HEK293 (cell line): ENCODE measurements around the gene CDKN2A.

Experiments
- CTCF ChIA-PET: fragments of 350-600 bp; formaldehyde crosslinking; extraction: SDS; loops from one replicate; lab custom pipeline; 2021; ENCODE audit warnings: antibody characterized with exemption; lab: Yijun Ruan, JAX
- POLR2A ChIA-PET: fragments of 300-600 bp; formaldehyde crosslinking; extraction: SDS; loops from one replicate; lab custom pipeline; 2020; ENCODE audit warnings: antibody characterized with exemption, inconsistent platforms; lab: Yijun Ruan, JAX
- H3K27ac ChIP-seq: fragments of 200-500 bp; sonication (Bioruptor generic); 2 replicates; pipeline ENCODE4 v1.5.1; 2014; ENCODE audit warnings: low read depth, low read length, control low read depth, inconsistent platforms; ENCODE audit errors: extremely low read depth
- H3K36me3 ChIP-seq, 2 experiments: fragments of 200-500 bp in 1 of 2; sonication (Bioruptor generic) in 1 of 2; 1 replicate in 1 of 2; 2 replicates in 1 of 2; pipeline ENCODE4 v1.5.1; 2014 to 2017; ENCODE audit warnings: inconsistent platforms in 2 of 2, low read length in 2 of 2; ENCODE audit not compliant: control insufficient read depth in 2 of 2, insufficient read depth in 1 of 2
- H3K4me1 ChIP-seq: fragments of 200-500 bp; sonication (Bioruptor generic); 2 replicates; pipeline ENCODE4 v1.5.1; 2014; ENCODE audit warnings: mild to moderate bottlenecking, low read length, inconsistent platforms; ENCODE audit not compliant: control insufficient read depth, insufficient read depth
- H3K4me3 ChIP-seq: 2 replicates; pipeline ENCODE4 v1.5.1; 2011; ENCODE audit warnings: low read depth, mild to moderate bottlenecking, control low read depth, low read length, moderate library complexity
- H3K9me3 ChIP-seq: fragments of 200-500 bp; sonication (Bioruptor generic); 2 replicates; pipeline ENCODE4 v1.5.1; 2014; ENCODE audit warnings: low read depth, low read length, inconsistent platforms; ENCODE audit not compliant: control insufficient read depth, insufficient read depth
- EGR2 ChIP-seq: fragments of 450-650 bp; formaldehyde crosslinking; IDR thresholded peaks from 2 replicates; pipeline ENCODE4 v1.5.1; 2016; ENCODE audit warnings: low read depth, missing biosample characterization, missing genetic modification characterization
- KLF8 ChIP-seq: fragments of 450-650 bp; formaldehyde crosslinking; IDR thresholded peaks from 2 replicates; pipeline ENCODE4 v1.5.1; 2016; ENCODE audit warnings: missing biosample characterization, missing genetic modification characterization
- KLF9 ChIP-seq: fragments of 450-650 bp; formaldehyde crosslinking; IDR thresholded peaks from 2 replicates; pipeline ENCODE4 v1.5.1; 2016; ENCODE audit warnings: missing biosample characterization, missing genetic modification characterization, low read depth
- MEIS1 ChIP-seq: sonication (generic); formaldehyde crosslinking; IDR thresholded peaks from 2 replicates; pipeline ENCODE4 v1.8.1; 2022; ENCODE audit warnings: missing genetic modification reagents, mild to moderate bottlenecking, borderline replicate concordance
- SETDB1 ChIP-seq: IDR thresholded peaks from one replicate; pipeline ENCODE4 v1.6.1; 2017; ENCODE audit warnings: mild to moderate bottlenecking, low read length, moderate library complexity, mixed read lengths; ENCODE audit not compliant: insufficient read length
- SP2 ChIP-seq: fragments of 450-650 bp; formaldehyde crosslinking; IDR thresholded peaks from 2 replicates; pipeline ENCODE4 v1.5.1; 2016; ENCODE audit warnings: missing biosample characterization, missing genetic modification characterization
- ZBTB17 ChIP-seq: fragments of 450-650 bp; formaldehyde crosslinking; IDR thresholded peaks from 2 replicates; pipeline ENCODE4 v1.5.1; 2016; ENCODE audit warnings: missing biosample characterization, missing genetic modification characterization
- ZBTB20 ChIP-seq: fragments of 450-650 bp; formaldehyde crosslinking; IDR thresholded peaks from 2 replicates; pipeline ENCODE4 v1.5.1; 2016; ENCODE audit warnings: missing biosample characterization, missing genetic modification characterization
- ZBTB7A ChIP-seq: fragments of 450-650 bp; formaldehyde crosslinking; IDR thresholded peaks from 2 replicates; pipeline ENCODE4 v1.5.1; 2016; ENCODE audit warnings: low read depth, missing biosample characterization, missing genetic modification characterization
- ZFP37 ChIP-seq: fragments of 450-650 bp; formaldehyde crosslinking; IDR thresholded peaks from 2 replicates; pipeline ENCODE4 v1.5.1; 2016; ENCODE audit warnings: missing biosample characterization, missing genetic modification characterization
- ZFP69B ChIP-seq: fragments of 450-650 bp; formaldehyde crosslinking; IDR thresholded peaks from 2 replicates; pipeline ENCODE4 v1.5.1; 2016; ENCODE audit warnings: missing biosample characterization, missing genetic modification characterization
- ZIC2 ChIP-seq: fragments of 450-650 bp; formaldehyde crosslinking; IDR thresholded peaks from 2 replicates; pipeline ENCODE4 v1.5.1; 2016; ENCODE audit warnings: missing biosample characterization, missing genetic modification characterization
- ZNF133 ChIP-seq: fragments of 450-650 bp; formaldehyde crosslinking; IDR thresholded peaks from 2 replicates; pipeline ENCODE4 v1.5.1; 2016; ENCODE audit warnings: missing biosample characterization, missing genetic modification characterization
- ZNF175 ChIP-seq: fragments of 450-650 bp; formaldehyde crosslinking; IDR thresholded peaks from 2 replicates; pipeline ENCODE4 v1.5.1; 2016; ENCODE audit warnings: missing biosample characterization, missing genetic modification characterization
- ZNF266 ChIP-seq: fragments of 450-650 bp; formaldehyde crosslinking; IDR thresholded peaks from 2 replicates; pipeline ENCODE4 v1.5.1; 2016; ENCODE audit warnings: missing biosample characterization, missing genetic modification characterization, low read depth
- ZNF335 ChIP-seq: fragments of 450-650 bp; formaldehyde crosslinking; conservative IDR thresholded peaks from 2 replicates; pipeline ENCODE4 v1.5.1; 2016; ENCODE audit warnings: missing biosample characterization, missing genetic modification characterization
- ZNF48 ChIP-seq: fragments of 450-650 bp; formaldehyde crosslinking; IDR thresholded peaks from 2 replicates; pipeline ENCODE4 v1.5.1; 2016; ENCODE audit warnings: missing biosample characterization, missing genetic modification characterization
- ZNF501 ChIP-seq: fragments of 450-650 bp; formaldehyde crosslinking; IDR thresholded peaks from 2 replicates; pipeline ENCODE4 v1.5.1; 2016; ENCODE audit warnings: missing biosample characterization, missing genetic modification characterization
- ZNF610 ChIP-seq: fragments of 450-650 bp; formaldehyde crosslinking; IDR thresholded peaks from 2 replicates; pipeline ENCODE4 v1.5.1; 2016; ENCODE audit warnings: missing biosample characterization, missing genetic modification characterization, borderline replicate concordance
- ZNF660 ChIP-seq: fragments of 450-650 bp; IDR thresholded peaks from 2 replicates; pipeline ENCODE4 v1.5.1; 2018; ENCODE audit warnings: missing biosample characterization, mild to moderate bottlenecking, missing genetic modification characterization
- ZNF76 ChIP-seq: fragments of 450-650 bp; formaldehyde crosslinking; IDR thresholded peaks from 2 replicates; pipeline ENCODE4; 2016; ENCODE audit warnings: low read depth, missing biosample characterization, missing genetic modification characterization, borderline replicate concordance
- TF ChIP-seq, protein P1 (sequence below): fragments of 450-650 bp; formaldehyde crosslinking; IDR thresholded peaks from 2 replicates; pipeline ENCODE4 v1.5.1; 2016; ENCODE audit warnings: missing biosample characterization, missing genetic modification characterization
- TF ChIP-seq, protein P2 (sequence below): fragments of 450-650 bp; formaldehyde crosslinking; optimal IDR thresholded peaks from 2 replicates; pipeline ENCODE3; 2016; ENCODE audit warnings: missing biosample characterization, mild to moderate bottlenecking, missing genetic modification characterization
- TF ChIP-seq, protein P3 (sequence below): fragments of 450-650 bp; formaldehyde crosslinking; IDR thresholded peaks from 2 replicates; pipeline ENCODE4 v1.5.1; 2016; ENCODE audit warnings: missing biosample characterization, missing genetic modification characterization, borderline replicate concordance

Gene CDKN2A

DNA sequence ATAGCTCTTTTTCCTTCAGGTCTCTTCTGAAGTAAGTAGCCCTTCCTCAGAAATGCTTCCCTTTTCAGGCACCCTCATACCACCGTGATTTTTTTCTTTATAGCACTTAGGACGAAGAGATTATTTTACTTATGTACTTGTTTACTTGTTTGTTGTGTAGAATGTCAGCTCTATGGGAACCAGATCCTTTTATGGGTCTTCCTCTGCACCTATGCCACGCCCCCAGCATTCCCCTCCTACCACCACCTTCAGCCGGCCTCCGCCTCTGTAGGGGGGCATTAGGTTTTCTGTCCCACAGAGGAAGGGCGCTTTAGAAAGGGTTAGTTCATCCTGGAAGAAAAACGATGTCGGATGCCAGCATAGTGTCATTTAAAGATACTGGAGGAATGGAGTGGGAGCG lies 2.2 kb upstream of the CDKN2A start (continued):
- peak; percentile 67 for TF ChIP-seq KLF9 (tag by site-specific recombination)
- peak; percentile 42 for TF ChIP-seq ZIC2 (tag by site-specific recombination)
- TF ChIP-seq ZNF266 (tag by site-specific recombination) = no peak
- TF ChIP-seq SETDB1 = no peak
- TF ChIP-seq, all 188 proteins: peak for 15

DNA sequence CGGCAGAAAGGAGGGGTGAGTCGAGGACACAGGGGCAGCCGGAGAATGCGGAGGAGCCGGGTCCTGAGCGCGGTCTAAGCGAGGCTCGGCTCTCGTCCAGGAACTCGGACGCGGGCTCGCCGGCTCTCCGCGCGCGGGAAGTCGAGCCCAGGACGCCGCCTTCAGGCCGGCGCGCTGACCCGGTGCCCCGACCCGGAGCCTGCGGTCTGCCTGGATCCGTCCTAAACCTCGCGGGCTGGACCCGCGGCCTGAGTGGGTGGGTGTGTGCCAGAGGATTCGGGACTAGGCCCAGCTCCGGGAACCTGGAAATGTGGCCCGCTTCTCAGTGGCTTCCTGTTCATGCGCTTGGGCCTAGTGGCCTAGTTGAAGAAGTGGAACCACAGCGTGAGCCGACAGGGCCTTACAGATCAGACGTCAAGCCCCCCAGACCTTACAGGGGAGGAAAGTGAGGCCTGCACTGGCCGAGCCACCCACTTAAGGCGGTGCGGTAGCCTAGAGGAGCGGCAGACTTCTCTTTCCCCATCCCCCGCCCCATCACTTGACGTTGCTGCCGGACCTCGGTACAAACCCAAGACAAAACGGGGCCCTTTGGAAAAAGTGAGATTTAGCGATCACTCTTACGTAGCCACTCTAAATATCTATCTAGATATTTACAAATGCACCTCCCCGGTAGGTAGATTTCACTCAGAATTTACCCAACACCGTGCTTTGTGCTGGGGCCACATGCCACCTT lies 1.6 kb upstream of the CDKN2A start:
- H3K9me3 ChIP-seq = no peaks in the 10 kb centered on the region
- POLR2A ChIA-PET = interaction anchor here (0.8 to 7.6 kb wide), 12 partner anchors 9 to 248 kb away, joined by 3 to 156 read pairs (median 7); partner anchors contain the start of gene CDKN2B
- CTCF ChIA-PET = interaction anchor here (0.5 to 5.9 kb wide), 9 partner anchors 12 to 310 kb away, joined by 3 to 30 read pairs (median 4); partner anchors contain the start of gene CDKN2B
- peak overlapping the region; percentile 59 for H3K4me3 ChIP-seq
- H3K36me3 ChIP-seq = no peaks in the 10 kb centered on the region
- TF ChIP-seq ZNF175 (tag by site-specific recombination) = no peak
- peak; percentile 51; the same call in 1 of the 2 replicates for TF ChIP-seq MEIS1
- TF ChIP-seq, protein P1, sequence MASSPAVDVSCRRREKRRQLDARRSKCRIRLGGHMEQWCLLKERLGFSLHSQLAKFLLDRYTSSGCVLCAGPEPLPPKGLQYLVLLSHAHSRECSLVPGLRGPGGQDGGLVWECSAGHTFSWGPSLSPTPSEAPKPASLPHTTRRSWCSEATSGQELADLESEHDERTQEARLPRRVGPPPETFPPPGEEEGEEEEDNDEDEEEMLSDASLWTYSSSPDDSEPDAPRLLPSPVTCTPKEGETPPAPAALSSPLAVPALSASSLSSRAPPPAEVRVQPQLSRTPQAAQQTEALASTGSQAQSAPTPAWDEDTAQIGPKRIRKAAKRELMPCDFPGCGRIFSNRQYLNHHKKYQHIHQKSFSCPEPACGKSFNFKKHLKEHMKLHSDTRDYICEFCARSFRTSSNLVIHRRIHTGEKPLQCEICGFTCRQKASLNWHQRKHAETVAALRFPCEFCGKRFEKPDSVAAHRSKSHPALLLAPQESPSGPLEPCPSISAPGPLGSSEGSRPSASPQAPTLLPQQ (tag by site-specific recombination) = peak; percentile 30; the same call in 1 of the 2 replicates
- TF ChIP-seq SP2 (tag by site-specific recombination) = peak; percentile 42; the same call in 1 of the 2 replicates
- no peak for TF ChIP-seq EGR2 (tag by site-specific recombination)
- no peak for TF ChIP-seq ZNF48 (tag by site-specific recombination)
- TF ChIP-seq KLF8 = peak; percentile 22; the same call in 1 of the 2 replicates
- TF ChIP-seq, protein P2, sequence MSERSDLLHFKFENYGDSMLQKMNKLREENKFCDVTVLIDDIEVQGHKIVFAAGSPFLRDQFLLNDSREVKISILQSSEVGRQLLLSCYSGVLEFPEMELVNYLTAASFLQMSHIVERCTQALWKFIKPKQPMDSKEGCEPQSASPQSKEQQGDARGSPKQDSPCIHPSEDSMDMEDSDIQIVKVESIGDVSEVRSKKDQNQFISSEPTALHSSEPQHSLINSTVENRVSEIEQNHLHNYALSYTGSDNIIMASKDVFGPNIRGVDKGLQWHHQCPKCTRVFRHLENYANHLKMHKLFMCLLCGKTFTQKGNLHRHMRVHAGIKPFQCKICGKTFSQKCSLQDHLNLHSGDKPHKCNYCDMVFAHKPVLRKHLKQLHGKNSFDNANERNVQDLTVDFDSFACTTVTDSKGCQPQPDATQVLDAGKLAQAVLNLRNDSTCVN (tag by site-specific recombination) = peak; percentile 86
- TF ChIP-seq ZNF501 (tag by site-specific recombination) = peak; percentile 50; the same call in 1 of the 2 replicates
- peak; percentile 41; the same call in 1 of the 2 replicates for TF ChIP-seq ZBTB17 (tag by site-specific recombination)
- no peak for TF ChIP-seq ZNF76 (tag by site-specific recombination)
- TF ChIP-seq ZFP37 (tag by site-specific recombination) = peak; percentile 27
- TF ChIP-seq ZNF335 (tag by site-specific recombination) = peak; percentile 7; the same call in 1 of the 2 replicates
- 0 out of 2 replicates have a peak, but pooled peaks have one; percentile 36 for TF ChIP-seq ZBTB20 (tag by site-specific recombination)
- no peak for TF ChIP-seq ZNF133
- TF ChIP-seq ZNF660 (tag by site-specific recombination) = 0 out of 2 replicates have a peak, but pooled peaks have one; percentile 14
- TF ChIP-seq, protein P3, sequence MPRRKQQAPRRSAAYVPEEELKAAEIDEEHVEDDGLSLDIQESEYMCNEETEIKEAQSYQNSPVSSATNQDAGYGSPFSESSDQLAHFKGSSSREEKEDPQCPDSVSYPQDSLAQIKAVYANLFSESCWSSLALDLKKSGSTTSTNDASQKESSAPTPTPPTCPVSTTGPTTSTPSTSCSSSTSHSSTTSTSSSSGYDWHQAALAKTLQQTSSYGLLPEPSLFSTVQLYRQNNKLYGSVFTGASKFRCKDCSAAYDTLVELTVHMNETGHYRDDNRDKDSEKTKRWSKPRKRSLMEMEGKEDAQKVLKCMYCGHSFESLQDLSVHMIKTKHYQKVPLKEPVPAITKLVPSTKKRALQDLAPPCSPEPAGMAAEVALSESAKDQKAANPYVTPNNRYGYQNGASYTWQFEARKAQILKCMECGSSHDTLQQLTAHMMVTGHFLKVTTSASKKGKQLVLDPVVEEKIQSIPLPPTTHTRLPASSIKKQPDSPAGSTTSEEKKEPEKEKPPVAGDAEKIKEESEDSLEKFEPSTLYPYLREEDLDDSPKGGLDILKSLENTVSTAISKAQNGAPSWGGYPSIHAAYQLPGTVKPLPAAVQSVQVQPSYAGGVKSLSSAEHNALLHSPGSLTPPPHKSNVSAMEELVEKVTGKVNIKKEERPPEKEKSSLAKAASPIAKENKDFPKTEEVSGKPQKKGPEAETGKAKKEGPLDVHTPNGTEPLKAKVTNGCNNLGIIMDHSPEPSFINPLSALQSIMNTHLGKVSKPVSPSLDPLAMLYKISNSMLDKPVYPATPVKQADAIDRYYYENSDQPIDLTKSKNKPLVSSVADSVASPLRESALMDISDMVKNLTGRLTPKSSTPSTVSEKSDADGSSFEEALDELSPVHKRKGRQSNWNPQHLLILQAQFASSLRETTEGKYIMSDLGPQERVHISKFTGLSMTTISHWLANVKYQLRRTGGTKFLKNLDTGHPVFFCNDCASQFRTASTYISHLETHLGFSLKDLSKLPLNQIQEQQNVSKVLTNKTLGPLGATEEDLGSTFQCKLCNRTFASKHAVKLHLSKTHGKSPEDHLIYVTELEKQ = no peak
- TF ChIP-seq KLF9 (tag by site-specific recombination) = peak; percentile 48; the same call in 1 of the 2 replicates
- 0 out of 2 replicates have a peak, but pooled peaks have one; percentile 2 for TF ChIP-seq ZBTB7A (tag by site-specific recombination)
- peak; percentile 67; the same call in 1 of the 2 replicates for TF ChIP-seq ZNF610 (tag by site-specific recombination)
- TF ChIP-seq ZFP69B (tag by site-specific recombination) = no peak
- peak overlapping the region; percentile 99 for H3K27ac ChIP-seq
- H3K4me1 ChIP-seq = peaks cover 7% of the 10 kb centered on the region; the same call in 1 of the 2 replicates
